ENCODE results near the gene PDGFD.

PDGFD gene

GRCh38 chr11:104092744-104093143 is 71.2 kb downstream of the PDGFD start:
- TF ChIP-seq CTCF (IDR thresholded peaks at IDR 0.05; ENCODE audit: insufficient read depth, low read depth, low read length, missing control alignments) = no peak
- no peak for DNase-seq (ENCODE audit: low read depth)
- H3K4me3 ChIP-seq (ENCODE audit: low read length) = no peak overlapping the region

- H3K4me3 ChIP-seq (ENCODE audit: low read length) = no peak overlapping the region
- no peak for TF ChIP-seq CTCF (IDR thresholded peaks at IDR 0.05; ENCODE audit: insufficient read depth, low read depth, low read length, missing control alignments)
- no peak for DNase-seq (ENCODE audit: low read depth)
Measured at GRCh38 chr11:104091281-104092096, 72.5 kb downstream of the PDGFD start.

- no peak overlapping the region for H3K4me3 ChIP-seq (ENCODE audit: low read length)
- no peak for DNase-seq (ENCODE audit: low read depth)
- TF ChIP-seq CTCF (IDR thresholded peaks at IDR 0.05; ENCODE audit: insufficient read depth, low read depth, low read length, missing control alignments) = no peak
Measured at GRCh38 chr11:104090767-104091166, 73.2 kb downstream of the PDGFD start.

DNA sequence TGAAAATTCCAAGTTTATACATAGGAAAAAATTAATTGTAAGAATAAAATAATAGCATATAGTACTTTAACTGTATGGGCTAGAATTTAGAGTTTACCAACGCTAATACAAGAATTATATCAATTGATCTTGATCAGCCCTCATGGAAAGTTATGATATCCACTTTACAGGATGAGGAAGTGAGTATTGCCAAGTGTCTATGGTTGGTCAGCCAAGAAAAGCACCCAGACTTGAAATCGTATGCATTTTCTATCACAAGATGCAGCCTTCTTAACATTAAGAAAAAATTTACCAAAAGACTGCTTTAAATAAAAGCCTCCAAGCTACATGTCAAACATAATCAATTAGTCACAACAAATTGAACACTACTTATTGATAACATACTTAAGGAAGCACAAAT is 74.5 kb downstream of the PDGFD start:
- TF ChIP-seq CTCF (IDR thresholded peaks at IDR 0.05; ENCODE audit: insufficient read depth, low read depth, low read length, missing control alignments) = no peak
- no peak overlapping the region for H3K4me3 ChIP-seq (ENCODE audit: low read length)
- DNase-seq (ENCODE audit: low read depth) = no peak

DNA sequence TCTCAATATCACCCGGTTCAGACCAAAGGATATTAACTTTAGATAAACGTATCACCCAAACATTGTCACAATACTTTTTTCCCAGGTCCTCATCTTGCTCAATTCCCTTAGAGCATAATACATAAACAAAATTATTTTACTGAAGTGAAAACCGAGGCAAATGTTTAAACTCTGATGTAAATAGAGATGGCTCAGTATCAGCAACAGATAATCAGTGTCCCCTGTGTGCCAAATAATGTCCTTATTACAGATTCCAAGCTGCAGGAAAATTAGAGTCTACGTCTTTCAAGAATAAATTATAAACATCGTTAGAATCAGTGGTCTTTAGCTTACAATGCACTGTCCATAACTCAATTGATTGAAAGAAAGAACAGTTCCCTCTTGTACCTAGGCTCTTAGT is 77.3 kb downstream of the PDGFD start:
- no peak for TF ChIP-seq CTCF (IDR thresholded peaks at IDR 0.05; ENCODE audit: insufficient read depth, low read depth, low read length, missing control alignments)
- H3K4me3 ChIP-seq (ENCODE audit: low read length) = no peak overlapping the region
- no peak for DNase-seq (ENCODE audit: low read depth)

GRCh38 chr11:104078995-104079394 is 85.0 kb downstream of the PDGFD start:
- DNase-seq (ENCODE audit: low read depth) = peak; percentile 39
- no peak overlapping the region for H3K4me3 ChIP-seq (ENCODE audit: low read length)
- no peak for TF ChIP-seq CTCF (IDR thresholded peaks at IDR 0.05; ENCODE audit: insufficient read depth, low read depth, low read length, missing control alignments)

GRCh38 chr11:104078245-104078644 is 85.7 kb downstream of the PDGFD start:
- DNase-seq (ENCODE audit: low read depth) = no peak
- no peak overlapping the region for H3K4me3 ChIP-seq (ENCODE audit: low read length)
- no peak for TF ChIP-seq CTCF (IDR thresholded peaks at IDR 0.05; ENCODE audit: insufficient read depth, low read depth, low read length, missing control alignments)

Measured in epithelial cell of esophagus (primary cell).